Small intestine (tissue), 7 donors: ENCODE data around the gene TLDC2. TPM values are rescaled to one million over a fixed set of nuclear protein-coding genes. Genes with fewer than 3 reads are reported as not detected.

Source experiments
- DNase-seq, 2 donors: peaks; one replicate each; pipeline versions ENCODE4 v3.0.0 to v3.0.0-alpha.2; 2013
- FAIRE-seq: peaks from 2 replicates; lab custom pipeline; 2012; peaks lifted over from hg19 to GRCh38; lab: Jason Lieb, UNC
- H3K27ac ChIP-seq, 3 donors: one replicate each; pipeline ENCODE4 v1.5.1; 2013; ENCODE audit warnings: low read length in 2 of 3, mild to moderate bottlenecking in 2 of 3, control low read depth in 1 of 3, inconsistent platforms in 1 of 3, low read depth in 1 of 3, moderate library complexity in 1 of 3
- H3K27me3 ChIP-seq, 3 donors: one replicate each; pipeline ENCODE4 v1.6.1; 2013; ENCODE audit warnings: low read length in 3 of 3, inconsistent platforms in 1 of 3; ENCODE audit not compliant: control insufficient read depth in 3 of 3, insufficient read depth in 3 of 3
- H3K36me3 ChIP-seq, 3 donors: one replicate each; pipeline ENCODE4 v1.6.1; 2013; ENCODE audit warnings: low read length in 3 of 3, inconsistent platforms in 1 of 3, low read depth in 1 of 3, mild to moderate bottlenecking in 1 of 3, moderate library complexity in 1 of 3; ENCODE audit not compliant: control insufficient read depth in 3 of 3, insufficient read depth in 2 of 3
- H3K4me1 ChIP-seq, 3 donors: one replicate each; pipeline ENCODE4 v1.6.1; 2013; ENCODE audit warnings: low read length in 2 of 3, inconsistent platforms in 1 of 3, low read depth in 1 of 3, mild to moderate bottlenecking in 1 of 3, moderate library complexity in 1 of 3; ENCODE audit not compliant: control insufficient read depth in 3 of 3, insufficient read depth in 2 of 3
- H3K4me3 ChIP-seq, 3 donors: one replicate each; pipeline ENCODE4 v1.5.1; 2013; ENCODE audit warnings: low read length in 3 of 3, control low read depth in 1 of 3, inconsistent platforms in 1 of 3, low read depth in 1 of 3, mild to moderate bottlenecking in 1 of 3, moderate library complexity in 1 of 3
- H3K9me3 ChIP-seq, 2 donors: one replicate each; pipeline ENCODE4 v1.6.1; 2013; ENCODE audit warnings: low read depth in 1 of 2, low read length in 1 of 2; ENCODE audit not compliant: control insufficient read depth in 2 of 2, insufficient read depth in 1 of 2
- WGBS, 3 donors: extraction: QIAGEN DNeasy Blood & Tissue Kit; methylation state at CpG; one replicate each; pipeline ENCODE4 v1.1.7; 2013; 5-methylcytosine and 5-hydroxymethylcytosine counted together
- polyA plus RNA-seq, 4 donors: library from polyadenylated mRNA; stranded (reverse) in 3 of 4; unstranded in 1 of 4; fragments of 200-250 nt in 3 of 4; fragments of 120-200 nt in 1 of 4; gene quantifications; one replicate each; pipeline versions ENCODE4 v1.2.1 to v1.2.3, GENCODE V29; 2013
- donor health status: healthy with polysubstance abuse.
- donor health status: control.
- donor health status: control.
- donor health status: Bipolar disorder and iron deficiency.
- donor health status: healthy.

The TLDC2 gene
- polyA plus RNA-seq, 4 donors = 19.5 to 61.6 (median 32.4) TPM

DNA sequence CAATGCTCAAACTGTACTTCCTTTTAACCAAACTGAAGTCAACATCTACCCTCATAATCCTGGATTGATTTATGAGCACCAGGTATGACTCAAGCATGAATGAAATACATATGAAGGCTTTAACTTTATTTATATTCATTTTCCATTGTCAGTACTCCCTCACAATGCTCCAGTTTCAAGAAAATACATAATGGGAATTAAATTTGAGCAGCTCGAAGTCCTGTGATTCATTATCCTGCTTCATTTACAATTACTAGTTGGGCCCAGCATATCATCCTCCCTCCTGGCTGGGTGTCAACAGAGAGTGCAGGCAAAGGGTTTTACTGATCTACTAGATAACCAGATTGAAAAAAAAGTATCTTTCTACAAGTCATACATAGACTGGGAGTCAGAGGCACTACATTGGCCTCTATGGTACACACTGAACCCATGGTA is 65.5 kb downstream of the TLDC2 start:
- DNase-seq (peak in 1 of 2 donors; percentile 40), FAIRE-seq (no peak)
- peak overlapping the region in 2 of 3 donors; percentile 41 to 64 for H3K27ac ChIP-seq
- no peaks in the 10 kb centered on the region for H3K4me1 ChIP-seq
- 28 to 42% (median 40%) methylated on average over 1 of the region's 1 CpG for WGBS, 3 donors
- no peak overlapping the region for H3K4me3 ChIP-seq
- H3K9me3 ChIP-seq = no peaks in the 10 kb centered on the region
- peaks cover 5 to 19% (median 5%) of the 10 kb centered on the region in 3 donors for H3K36me3 ChIP-seq
- no peaks in the 10 kb centered on the region for H3K27me3 ChIP-seq

Other genes with a start within 250 kb of the TLDC2 start
- 1 to 10 TPM in 3 of 4 donors, under 1 TPM in 1; 0.49 to 3.8 (median 1.4) TPM for gene SLA2, start 229.9 kb upstream of the TLDC2 start, polyA plus RNA-seq
- gene NDRG3, start 130.0 kb upstream of the TLDC2 start, polyA plus RNA-seq = 10 to 100 TPM; 15.7 to 40.9 (median 25.1) TPM
- 10 to 100 TPM in 3 of 4 donors, 1 to 10 TPM in 1; 8.9 to 15.7 (median 11.6) TPM for gene DSN1, start 102.4 kb upstream of the TLDC2 start, polyA plus RNA-seq
- 10 to 100 TPM; 22.8 to 78.8 (median 28.5) TPM for gene SAMHD1, start 75.6 kb downstream of the TLDC2 start, polyA plus RNA-seq
- 1 to 10 TPM in 3 of 4 donors, under 1 TPM in 1; 0.89 to 5.3 (median 2.1) TPM for gene RBL1, start 219.9 kb downstream of the TLDC2 start, polyA plus RNA-seq